HepG2 (cell line): ENCODE measurements around the gene SIAH2. TPM values are rescaled to one million over a fixed set of nuclear protein-coding genes. Genes with fewer than 3 reads are reported as not detected.

ENCODE experiments used
- HDAC6 ChIP-seq: fragments of 200-600 bp; sonication (generic); IDR thresholded peaks from 2 replicates; pipeline ENCODE4 v1.7.0; 2017; ENCODE audit warnings: mild to moderate bottlenecking, antibody characterized with exemption, low read length, low read depth
- MED1 ChIP-seq: sonication (generic); formaldehyde crosslinking; IDR thresholded peaks from 2 replicates; pipeline ENCODE4 v1.4.0; 2020; ENCODE audit warnings: missing genetic modification reagents
- MXD1 ChIP-seq: sonication (generic); formaldehyde crosslinking; IDR thresholded peaks from 2 replicates; pipeline ENCODE4 v1.4.0; 2020; ENCODE audit warnings: mild to moderate bottlenecking, missing genetic modification reagents
- NBN ChIP-seq: fragments of 450-650 bp; conservative IDR thresholded peaks from 2 replicates; pipeline ENCODE4 v1.6.1; 2017
- NR0B2 ChIP-seq: sonication (generic); formaldehyde crosslinking; IDR thresholded peaks from 2 replicates; pipeline ENCODE4 v1.4.0; 2020; ENCODE audit warnings: mild to moderate bottlenecking, missing genetic modification reagents
- SIX4 ChIP-seq: sonication (generic); formaldehyde crosslinking; IDR thresholded peaks from 2 replicates; pipeline ENCODE4 v1.4.0; 2020; ENCODE audit warnings: missing genetic modification reagents
- ZBTB10 ChIP-seq: sonication (generic); formaldehyde crosslinking; IDR thresholded peaks from 2 replicates; pipeline ENCODE4 v1.4.0; 2020; ENCODE audit warnings: missing genetic modification reagents, borderline replicate concordance
- ZBTB44 ChIP-seq: sonication (generic); formaldehyde crosslinking; IDR thresholded peaks from 2 replicates; pipeline ENCODE4 v1.4.0; 2020; ENCODE audit warnings: missing genetic modification reagents
- ZBTB49 ChIP-seq: sonication (generic); formaldehyde crosslinking; IDR thresholded peaks from 2 replicates; pipeline ENCODE4 v1.4.0; 2020; ENCODE audit warnings: missing genetic modification reagents, borderline replicate concordance
- ZNF138 ChIP-seq: sonication (generic); formaldehyde crosslinking; IDR thresholded peaks from 2 replicates; pipeline ENCODE4 v1.5.0; 2020; ENCODE audit warnings: mild to moderate bottlenecking, low read depth, missing genetic modification reagents
- ZNF280D ChIP-seq: sonication (generic); formaldehyde crosslinking; IDR thresholded peaks from 2 replicates; pipeline ENCODE4 v1.5.1; 2020; ENCODE audit warnings: mild to moderate bottlenecking, missing genetic modification reagents
- ZNF331 ChIP-seq: sonication (generic); formaldehyde crosslinking; IDR thresholded peaks from 2 replicates; pipeline ENCODE4 v1.4.0; 2020; ENCODE audit warnings: missing genetic modification reagents
- ZNF414 ChIP-seq: sonication (generic); formaldehyde crosslinking; IDR thresholded peaks from 2 replicates; pipeline ENCODE4 v1.5.0; 2020; ENCODE audit warnings: missing genetic modification reagents
- ZNF773 ChIP-seq: sonication (generic); formaldehyde crosslinking; IDR thresholded peaks from 2 replicates; pipeline ENCODE4 v1.4.0; 2020; ENCODE audit warnings: missing genetic modification reagents, borderline replicate concordance
- polyA plus RNA-seq, 8 experiments: library from polyadenylated mRNA; depleted of rRNA in 3 of 8; stranded (reverse) in 7 of 8; unstranded in 1 of 8; fragments of >200 nt; fragmentation: Illumina TruSeq in 4 of 8; extraction: Trizol in 4 of 8; gene quantifications; 2 replicates each; pipeline versions ENCODE4 v1.2.1 to v1.2.3, GENCODE V29; 2011 to 2016; ENCODE audit warnings: low read depth in 4 of 8, missing spikeins in 1 of 8, mixed read lengths in 1 of 8; ENCODE audit not compliant: insufficient read depth in 1 of 8
- total RNA-seq, 5 experiments: library from RNA; depleted of rRNA; stranded (reverse); fragments of >200 nt; fragmentation: Illumina TruSeq; extraction: Trizol; gene quantifications; 2 replicates each; pipeline ENCODE4 v1.2.3, GENCODE V29; 2016; ENCODE audit warnings: low read depth in 1 of 5

Gene SIAH2
- total and polyA plus RNA-seq, 2 of the 13 experiments (the other 11 are each of a cell fraction or from before 2014, with no cell fraction given) = 71.8 to 117 TPM

GRCh38 chr3:150736903-150737832 lies 25.8 kb downstream of the SIAH2 start (continued):
- TF ChIP-seq ZBTB49 (CRISPR knock-in tag) = no peak
- TF ChIP-seq NR0B2 (CRISPR knock-in tag) = no peak
- no peak for TF ChIP-seq ZNF773 (CRISPR knock-in tag)
- TF ChIP-seq ZNF414 (CRISPR knock-in tag) = no peak
- peak; percentile 95 for TF ChIP-seq MED1 (CRISPR knock-in tag)
- TF ChIP-seq SIX4 = peak; percentile 89
- no peak for TF ChIP-seq ZBTB44
- no peak for TF ChIP-seq NBN
- TF ChIP-seq HDAC6 = no peak
- no peak for TF ChIP-seq ZNF138 (CRISPR knock-in tag)
- TF ChIP-seq ZNF331 (CRISPR knock-in tag) = peak; percentile 91
- TF ChIP-seq ZNF280D = peak; percentile 68; the same call in 1 of the 2 replicates
- no peak for TF ChIP-seq ZBTB10 (CRISPR knock-in tag)
- no peak for TF ChIP-seq MXD1
